Lower leg skin (tissue), 3 donors: Measurements from ENCODE around the gene TRIM71.

Source experiments
- CTCF ChIP-seq, 3 donors: fragments of 450-650 bp; IDR thresholded peaks; one replicate each; pipeline ENCODE4 v1.5.1; 2016; ENCODE audit warnings: antibody characterized with exemption in 3 of 3, mild to moderate bottlenecking in 3 of 3, moderate library complexity in 2 of 3
- POLR2A ChIP-seq, 2 donors: fragments of 450-650 bp; IDR thresholded peaks; one replicate each; pipeline ENCODE4 v1.6.1; 2016 to 2017; ENCODE audit warnings: antibody characterized with exemption in 2 of 2, mild to moderate bottlenecking in 1 of 2, moderate library complexity in 1 of 2

GRCh38 chr3:32820971-32821685 is 3.3 kb downstream of the TRIM71 start:
- no peak for TF ChIP-seq CTCF (IDR thresholded peaks at IDR 0.05)
- TF ChIP-seq POLR2A (IDR thresholded peaks at IDR 0.05) = no peak
